CD4-positive, alpha-beta T cell treated with Interleukin-4 for 4 hours (primary cell): ENCODE data around the gene PSME2.
A peak's percentile ranks its signal among the peaks of the same experiment; 100 is the strongest.

ENCODE experiments used
- DNase-seq: peaks from one replicate; pipeline ENCODE4 v3.0.0-alpha.2; 2020

The PSME2 gene

DNA sequence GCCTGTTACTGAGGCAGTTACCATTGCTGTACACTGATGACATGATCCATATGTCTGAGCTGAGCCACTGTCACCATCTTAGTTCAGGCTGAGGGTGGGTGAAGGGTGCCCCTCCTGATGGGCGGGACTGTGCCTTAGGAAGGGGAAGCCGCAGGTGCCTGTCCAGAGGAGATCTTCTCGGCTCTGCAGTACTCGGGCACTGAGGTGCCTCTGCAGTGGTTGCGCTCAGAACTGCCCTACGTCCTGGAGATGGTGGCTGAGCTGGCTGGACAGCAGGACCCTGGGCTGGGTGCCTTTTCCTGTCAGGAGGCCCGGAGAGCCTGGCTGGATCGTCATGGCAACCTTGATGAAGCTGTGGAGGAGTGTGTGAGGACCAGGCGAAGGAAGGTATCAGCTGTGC, 4.6 kb upstream of the PSME2 start:
- DNase-seq = no peak

GRCh38 chr14:24150567-24150966, 4.2 kb upstream of the PSME2 start:
- DNase-seq = no peak

DNA sequence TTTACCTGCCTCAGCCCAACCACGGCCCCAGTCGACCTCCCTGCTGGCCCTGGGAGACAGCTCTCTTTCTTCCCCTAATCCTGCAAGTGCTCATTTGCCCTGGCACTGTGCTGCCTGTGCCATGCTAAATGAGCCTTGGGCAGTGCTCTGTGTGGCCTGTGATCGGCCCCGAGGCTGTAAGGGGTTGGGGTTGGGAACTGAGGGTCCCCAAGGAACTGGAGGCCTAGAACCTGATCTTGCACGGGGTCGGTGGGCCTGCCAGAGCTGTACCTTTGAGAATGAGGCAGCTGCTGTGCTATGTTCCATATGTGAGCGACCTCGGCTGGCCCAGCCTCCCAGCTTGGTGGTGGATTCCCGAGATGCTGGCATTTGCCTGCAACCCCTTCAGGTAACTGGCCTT, 3.7 kb upstream of the PSME2 start:
- no peak for DNase-seq

- no peak for DNase-seq
These were observed 3.0 kb upstream of the PSME2 start for GRCh38 chr14:24149302-24149969.

GRCh38 chr14:24147761-24148428, 1.5 kb upstream of the PSME2 start:
- DNase-seq = no peak

DNA sequence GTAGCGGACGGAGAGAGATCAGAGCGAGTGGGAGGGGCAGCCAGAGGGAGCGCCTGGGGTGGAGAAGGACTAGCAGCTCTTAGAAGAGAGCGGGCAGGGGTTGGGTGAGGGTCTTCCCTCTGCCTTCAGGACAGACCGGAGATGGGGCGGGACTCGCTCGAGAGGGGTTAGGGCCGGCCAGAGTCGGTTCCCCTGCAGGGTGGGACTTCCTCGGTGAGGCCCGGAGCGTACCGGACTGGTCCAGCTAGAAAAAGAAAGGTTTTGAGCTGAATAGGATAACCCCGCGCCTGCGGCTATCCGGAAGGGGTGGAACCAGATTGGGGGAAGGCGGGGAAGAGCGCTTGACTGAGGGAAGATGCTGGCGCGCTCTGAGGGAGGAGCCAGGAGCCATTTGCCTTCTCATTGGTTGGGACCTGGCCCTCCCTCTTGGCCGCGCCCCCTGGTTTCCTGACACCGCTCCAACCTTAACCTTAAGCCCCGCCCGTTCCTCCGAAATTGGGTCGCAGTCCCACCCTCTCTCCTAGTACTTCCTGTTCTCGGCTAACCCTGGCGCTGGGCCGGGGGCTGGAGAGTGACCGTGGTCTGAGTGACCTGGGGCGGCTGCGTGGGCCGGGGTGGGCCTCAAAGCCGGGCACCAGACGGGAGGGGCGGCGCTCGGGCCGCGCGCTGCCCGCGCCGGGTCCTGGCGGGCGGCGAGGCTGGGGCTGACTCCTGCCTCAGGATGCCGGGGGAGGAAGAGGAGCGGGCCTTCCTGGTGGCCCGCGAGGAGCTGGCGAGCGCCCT, 759 bp upstream of the PSME2 start, which contains the start of gene RNF31:
RNF31 (plus strand) TSS at position 521 of the 783 bp plus-strand sequence; CDS start at position 722, 201 bp downstream.
- DNase-seq = peak; percentile 96

DNA sequence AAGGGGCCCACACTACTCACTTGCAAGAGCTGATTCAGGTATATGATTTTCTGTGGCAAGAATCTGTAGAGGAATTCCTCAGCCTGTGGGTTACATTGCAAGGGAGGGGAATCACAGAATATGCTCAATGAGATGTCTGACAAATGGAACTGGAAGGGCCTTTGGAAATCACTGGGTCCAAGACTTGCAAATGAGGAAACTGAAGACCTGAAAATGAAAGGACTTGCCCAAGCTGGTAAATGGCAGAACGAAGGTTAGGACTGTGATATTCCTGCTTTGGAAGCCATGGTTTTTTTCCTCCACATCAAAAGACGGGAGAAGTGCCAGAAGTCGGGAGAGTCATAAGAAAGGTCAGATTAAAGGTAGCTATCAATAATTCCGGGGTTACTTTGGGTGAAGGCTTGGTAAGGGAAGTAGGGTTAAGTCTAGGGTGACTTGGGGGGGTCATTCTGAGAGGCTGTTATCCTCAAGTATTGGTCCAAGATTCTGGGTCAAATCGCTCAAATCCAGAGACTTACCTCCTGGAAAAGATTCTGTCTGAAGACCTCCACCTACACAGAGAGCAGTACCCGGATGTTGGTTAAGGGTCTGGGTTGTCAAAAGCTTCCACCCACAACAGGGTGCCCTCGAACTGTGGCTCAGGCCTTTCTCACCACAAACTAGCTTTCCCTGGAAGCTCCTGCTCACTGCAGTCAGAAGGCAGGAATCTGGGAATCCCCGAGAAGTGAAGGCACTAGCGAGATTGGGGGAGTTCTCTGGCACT, 539 bp downstream of the PSME2 start:
- no peak for DNase-seq

GRCh38 chr14:24145219-24145618, 1.2 kb downstream of the PSME2 start:
- DNase-seq = no peak

- no peak for DNase-seq
These were observed 2.0 kb downstream of the PSME2 start for GRCh38 chr14:24144451-24144850.

- DNase-seq = no peak
These were observed 2.9 kb downstream of the PSME2 start for GRCh38 chr14:24143511-24143910.

- DNase-seq = peak; percentile 99
These were observed 5.1 kb downstream of the PSME2 start, which contains the start of gene EMC9 for GRCh38 chr14:24141097-24141880. Gene EMC9 (minus strand): TSS chr14:24141591. CDS start chr14:24141304, 287 bp downstream.

DNA sequence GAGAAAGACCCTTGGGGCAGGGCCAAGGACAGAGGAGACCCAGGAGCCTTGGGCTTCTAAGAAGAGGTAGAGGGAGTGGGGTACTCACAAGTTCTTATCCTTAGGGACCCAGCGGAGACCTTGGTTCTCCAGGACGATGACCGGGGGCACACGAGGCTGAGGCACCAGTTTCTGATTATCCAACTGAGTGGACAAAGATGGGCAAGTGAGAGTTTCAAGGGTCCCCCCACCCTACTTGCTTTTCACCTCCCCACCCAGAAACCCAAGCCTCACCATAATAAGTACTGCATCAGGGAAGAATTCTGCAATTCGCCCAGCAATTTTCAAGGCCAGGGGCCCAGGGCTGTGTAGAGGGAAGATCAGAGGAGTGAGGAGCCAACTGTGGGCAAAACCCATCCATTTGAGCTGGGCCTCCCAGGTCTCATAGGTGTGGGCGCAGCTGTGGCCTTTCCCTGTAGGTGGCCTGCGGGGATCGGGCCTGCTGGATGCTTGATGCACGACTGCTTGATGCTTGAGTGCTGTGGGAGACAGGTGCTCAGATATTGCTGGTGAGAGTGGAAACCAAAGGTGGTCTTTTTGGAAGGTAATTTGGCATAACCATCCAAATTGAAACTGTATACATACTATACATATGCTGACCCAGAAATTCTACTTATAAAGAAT, 7.0 kb downstream of the PSME2 start:
- peak; percentile 19 for DNase-seq

- DNase-seq = no peak
These were observed 7.8 kb downstream of the PSME2 start for GRCh38 chr14:24138396-24139271.

DNA sequence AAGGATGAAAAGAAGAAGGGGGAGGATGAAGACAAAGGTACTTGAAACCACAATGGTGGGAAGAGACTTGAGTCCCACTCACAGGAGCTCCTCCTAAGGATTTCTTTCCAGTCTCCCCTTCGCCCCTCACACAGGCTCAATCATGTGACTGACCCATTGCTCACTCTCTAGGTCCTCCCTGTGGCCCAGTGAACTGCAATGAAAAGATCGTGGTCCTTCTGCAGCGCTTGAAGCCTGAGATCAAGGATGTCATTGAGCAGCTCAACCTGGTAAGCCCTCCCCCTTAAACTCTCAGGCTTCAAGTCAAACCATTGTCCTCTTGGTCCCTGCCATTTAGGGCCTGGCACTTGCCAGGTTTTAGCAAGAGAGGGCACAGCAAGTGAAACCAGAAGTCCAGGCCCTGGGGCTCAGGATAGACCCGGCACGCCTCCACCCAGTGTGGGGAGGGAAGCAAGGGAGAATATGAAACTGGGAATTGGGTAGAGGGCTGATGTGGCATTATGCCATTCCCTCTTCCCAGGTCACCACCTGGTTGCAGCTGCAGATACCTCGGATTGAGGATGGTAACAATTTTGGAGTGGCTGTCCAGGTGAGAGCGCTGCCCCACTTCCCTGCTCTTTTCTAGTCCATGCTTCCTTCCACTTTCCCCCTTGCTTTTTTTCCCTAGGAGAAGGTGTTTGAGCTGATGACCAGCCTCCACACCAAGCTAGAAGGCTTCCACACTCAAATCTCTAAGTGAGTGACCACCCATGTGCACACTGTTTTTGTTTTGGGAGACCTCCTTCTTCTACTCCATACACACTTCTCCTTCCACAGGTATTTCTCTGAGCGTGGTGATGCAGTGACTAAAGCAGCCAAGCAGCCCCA, 8.6 kb downstream of the PSME2 start:
- DNase-seq = no peak

GRCh38 chr14:24136684-24137528, 9.5 kb downstream of the PSME2 start:
- no peak for DNase-seq

GRCh38 chr14:24135834-24136683, 10.4 kb downstream of the PSME2 start, which contains the start of gene PSME1:
Gene PSME1 (plus strand): TSS chr14:24136194. CDS start chr14:24136263, 69 bp downstream.
- peak; percentile 91 for DNase-seq

- DNase-seq = no peak
These were observed 10.9 kb downstream of the PSME2 start for GRCh38 chr14:24135584-24135833.

- no peak for DNase-seq
These were observed 12.7 kb downstream of the PSME2 start for GRCh38 chr14:24133735-24134134.
